ENCODE measurements around the gene CCSER1. TPM values are rescaled to one million over a fixed set of nuclear protein-coding genes. Genes with fewer than 3 reads are reported as not detected.
A peak's percentile ranks its signal among the peaks of the same experiment; 100 is the strongest.

CCSER1 gene
- total and polyA plus RNA-seq, 2 donors (not counting 1 experiment from before 2014, with no cell fraction given): under 0.01 TPM; not detected in 1

DNA sequence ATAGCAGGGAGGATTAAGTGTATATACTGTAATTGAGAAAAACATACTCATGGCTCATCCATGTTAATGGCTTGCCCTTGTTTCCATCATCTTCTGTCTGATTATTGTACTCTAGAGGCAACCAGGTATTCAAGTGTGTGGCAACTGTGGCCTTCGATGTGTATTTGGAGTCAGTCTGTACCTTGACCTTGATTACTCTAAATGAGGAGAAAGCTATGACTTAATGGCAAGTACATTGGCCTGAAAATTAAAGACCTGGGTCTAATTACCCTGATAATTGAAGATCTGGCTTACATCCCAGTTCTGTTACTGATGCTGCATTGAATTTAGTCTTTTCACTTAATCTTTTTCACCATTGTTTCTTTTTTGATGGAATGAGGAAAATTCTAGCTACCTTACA lies 409.2 kb downstream of the CCSER1 start:
- Histone ChIP-seq H3K4me1 (ENCODE audit: control insufficient read depth, extremely low read depth, insufficient read depth, low read length) (no peaks in the 10 kb centered on the region), H3K4me2 (ENCODE audit: extremely low read depth, insufficient read depth, low read length) (no peak overlapping the region), H4K20me1 (ENCODE audit: control insufficient read depth, extremely low read depth, insufficient read depth, low read length) (no peaks in the 10 kb centered on the region), H3K27ac (ENCODE audit: insufficient read depth, low read length) (no peak overlapping the region), H3K9ac (ENCODE audit: insufficient read depth, low read length) (no peak overlapping the region), H3K36me3 (ENCODE audit: control insufficient read depth, insufficient read depth, low read length) (no peaks in the 10 kb centered on the region), H3K4me3 (replicated peaks in 1 of 4; ENCODE audit: control extremely low read depth in 1 of 4, insufficient read depth in 1 of 4, low read depth in 3 of 4, low read length in 4 of 4) (no peak overlapping the region), H3K79me2 (ENCODE audit: control insufficient read depth, insufficient read depth, low read length) (no peaks in the 10 kb centered on the region), H3K9me3 (ENCODE audit: control insufficient read depth, insufficient read depth, low read depth, low read length) (no peaks in the 10 kb centered on the region), H3K27me3 (ENCODE audit: control insufficient read depth, insufficient read depth, low read length) (no peaks in the 10 kb centered on the region), H2AFZ (ENCODE audit: low read length) (no peak overlapping the region)
- DNase-seq (ENCODE audit: low read depth in 2 of 2): no peak
- TF ChIP-seq EZH2 (IDR thresholded peaks at IDR 0.05; ENCODE audit: low read length, missing control alignments): no peak
- TF ChIP-seq, protein P1, sequence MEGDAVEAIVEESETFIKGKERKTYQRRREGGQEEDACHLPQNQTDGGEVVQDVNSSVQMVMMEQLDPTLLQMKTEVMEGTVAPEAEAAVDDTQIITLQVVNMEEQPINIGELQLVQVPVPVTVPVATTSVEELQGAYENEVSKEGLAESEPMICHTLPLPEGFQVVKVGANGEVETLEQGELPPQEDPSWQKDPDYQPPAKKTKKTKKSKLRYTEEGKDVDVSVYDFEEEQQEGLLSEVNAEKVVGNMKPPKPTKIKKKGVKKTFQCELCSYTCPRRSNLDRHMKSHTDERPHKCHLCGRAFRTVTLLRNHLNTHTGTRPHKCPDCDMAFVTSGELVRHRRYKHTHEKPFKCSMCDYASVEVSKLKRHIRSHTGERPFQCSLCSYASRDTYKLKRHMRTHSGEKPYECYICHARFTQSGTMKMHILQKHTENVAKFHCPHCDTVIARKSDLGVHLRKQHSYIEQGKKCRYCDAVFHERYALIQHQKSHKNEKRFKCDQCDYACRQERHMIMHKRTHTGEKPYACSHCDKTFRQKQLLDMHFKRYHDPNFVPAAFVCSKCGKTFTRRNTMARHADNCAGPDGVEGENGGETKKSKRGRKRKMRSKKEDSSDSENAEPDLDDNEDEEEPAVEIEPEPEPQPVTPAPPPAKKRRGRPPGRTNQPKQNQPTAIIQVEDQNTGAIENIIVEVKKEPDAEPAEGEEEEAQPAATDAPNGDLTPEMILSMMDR (conservative IDR thresholded peaks at IDR 0.05 in 1 of 2, IDR thresholded peaks at IDR 0.05 in 1 of 2; ENCODE audit: low read depth in 1 of 2, low read length in 2 of 2): no peak

DNA sequence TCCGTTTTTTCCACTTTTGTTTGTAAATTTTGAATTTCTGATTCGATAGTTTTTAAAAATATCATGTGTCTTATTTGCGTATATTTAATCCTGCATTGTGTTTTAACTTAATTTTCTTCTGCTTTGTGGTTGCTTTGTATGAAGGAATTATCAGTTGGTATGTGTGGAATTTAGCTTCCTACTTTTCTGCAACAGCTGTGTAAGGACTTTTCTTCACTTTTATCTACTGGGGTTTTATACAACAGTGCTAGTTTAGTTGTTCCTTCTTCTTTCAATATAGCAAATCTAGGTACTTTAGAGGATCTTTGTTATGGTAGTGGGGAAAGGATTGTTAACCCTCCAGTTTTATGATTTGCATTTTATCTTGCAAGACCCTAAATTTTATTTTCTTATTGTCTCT lies 410.3 kb downstream of the CCSER1 start:
- H3K4me2 ChIP-seq (ENCODE audit: extremely low read depth, insufficient read depth, low read length): no peak overlapping the region
- no peaks in the 10 kb centered on the region for H3K4me1 ChIP-seq (ENCODE audit: control insufficient read depth, extremely low read depth, insufficient read depth, low read length)
- H3K79me2 ChIP-seq (ENCODE audit: control insufficient read depth, insufficient read depth, low read length): no peaks in the 10 kb centered on the region
- H2AFZ ChIP-seq (ENCODE audit: low read length): no peak overlapping the region
- no peak overlapping the region for H3K9ac ChIP-seq (ENCODE audit: insufficient read depth, low read length)
- no peak overlapping the region for H3K4me3 ChIP-seq (replicated peaks in 1 of 4; ENCODE audit: control extremely low read depth in 1 of 4, insufficient read depth in 1 of 4, low read depth in 3 of 4, low read length in 4 of 4)
- no peaks in the 10 kb centered on the region for H3K36me3 ChIP-seq (ENCODE audit: control insufficient read depth, insufficient read depth, low read length)
- peak in 1 of 2 donors; percentile 14 for DNase-seq (ENCODE audit: low read depth in 2 of 2)
- no peaks in the 10 kb centered on the region for H3K27me3 ChIP-seq (ENCODE audit: control insufficient read depth, insufficient read depth, low read length)
- H3K9me3 ChIP-seq (ENCODE audit: control insufficient read depth, insufficient read depth, low read depth, low read length): no peaks in the 10 kb centered on the region
- TF ChIP-seq EZH2 (IDR thresholded peaks at IDR 0.05; ENCODE audit: low read length, missing control alignments): no peak
- TF ChIP-seq, protein P1 (conservative IDR thresholded peaks at IDR 0.05 in 1 of 2, IDR thresholded peaks at IDR 0.05 in 1 of 2; ENCODE audit: low read depth in 1 of 2, low read length in 2 of 2): no peak
- H3K27ac ChIP-seq (ENCODE audit: insufficient read depth, low read length): no peak overlapping the region
- no peaks in the 10 kb centered on the region for H4K20me1 ChIP-seq (ENCODE audit: control insufficient read depth, extremely low read depth, insufficient read depth, low read length)

DNA sequence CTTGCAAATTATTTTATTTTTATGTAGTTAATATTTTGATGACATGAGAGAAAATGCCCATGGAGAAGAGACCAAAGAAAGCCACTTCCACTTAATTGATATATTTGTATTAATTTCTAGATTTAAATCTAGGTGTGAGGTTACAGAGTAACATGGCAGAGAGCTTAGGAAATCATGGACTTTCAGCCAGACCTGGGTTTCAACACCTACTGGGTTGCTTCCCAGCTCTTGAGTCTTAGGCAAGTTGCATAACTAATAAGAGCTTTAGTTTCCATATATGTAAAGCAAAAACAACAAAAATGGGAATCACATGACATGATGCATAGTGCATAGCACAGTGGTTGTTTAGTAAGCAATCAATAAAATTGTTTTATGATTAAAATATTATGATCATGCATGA lies 413.3 kb downstream of the CCSER1 start:
- DNase-seq (ENCODE audit: low read depth in 2 of 2): no peak
- no peaks in the 10 kb centered on the region for H3K27me3 ChIP-seq (ENCODE audit: control insufficient read depth, insufficient read depth, low read length)
- H3K4me3 ChIP-seq (replicated peaks in 1 of 4; ENCODE audit: control extremely low read depth in 1 of 4, insufficient read depth in 1 of 4, low read depth in 3 of 4, low read length in 4 of 4): no peak overlapping the region
- no peak overlapping the region for H3K4me2 ChIP-seq (ENCODE audit: extremely low read depth, insufficient read depth, low read length)
- no peaks in the 10 kb centered on the region for H3K9me3 ChIP-seq (ENCODE audit: control insufficient read depth, insufficient read depth, low read depth, low read length)
- no peak overlapping the region for H3K9ac ChIP-seq (ENCODE audit: insufficient read depth, low read length)
- H3K79me2 ChIP-seq (ENCODE audit: control insufficient read depth, insufficient read depth, low read length): no peaks in the 10 kb centered on the region
- TF ChIP-seq, protein P1 (conservative IDR thresholded peaks at IDR 0.05 in 1 of 2, IDR thresholded peaks at IDR 0.05 in 1 of 2; ENCODE audit: low read depth in 1 of 2, low read length in 2 of 2): no peak
- no peak for TF ChIP-seq EZH2 (IDR thresholded peaks at IDR 0.05; ENCODE audit: low read length, missing control alignments)
- no peak overlapping the region for H2AFZ ChIP-seq (ENCODE audit: low read length)
- no peaks in the 10 kb centered on the region for H3K36me3 ChIP-seq (ENCODE audit: control insufficient read depth, insufficient read depth, low read length)
- no peaks in the 10 kb centered on the region for H3K4me1 ChIP-seq (ENCODE audit: control insufficient read depth, extremely low read depth, insufficient read depth, low read length)
- H4K20me1 ChIP-seq (ENCODE audit: control insufficient read depth, extremely low read depth, insufficient read depth, low read length): no peaks in the 10 kb centered on the region
- H3K27ac ChIP-seq (ENCODE audit: insufficient read depth, low read length): no peak overlapping the region

Measured in fibroblast of lung (primary cell).